Measurements from ENCODE around the gene CLSTN2. TPM values are rescaled to one million over a fixed set of nuclear protein-coding genes. Genes with fewer than 3 reads are reported as not detected.
A peak's percentile ranks its signal among the peaks of the same experiment; 100 is the strongest.

The CLSTN2 gene
- total RNA-seq, 1 donor from 2014 or later = 12.9 TPM

DNA sequence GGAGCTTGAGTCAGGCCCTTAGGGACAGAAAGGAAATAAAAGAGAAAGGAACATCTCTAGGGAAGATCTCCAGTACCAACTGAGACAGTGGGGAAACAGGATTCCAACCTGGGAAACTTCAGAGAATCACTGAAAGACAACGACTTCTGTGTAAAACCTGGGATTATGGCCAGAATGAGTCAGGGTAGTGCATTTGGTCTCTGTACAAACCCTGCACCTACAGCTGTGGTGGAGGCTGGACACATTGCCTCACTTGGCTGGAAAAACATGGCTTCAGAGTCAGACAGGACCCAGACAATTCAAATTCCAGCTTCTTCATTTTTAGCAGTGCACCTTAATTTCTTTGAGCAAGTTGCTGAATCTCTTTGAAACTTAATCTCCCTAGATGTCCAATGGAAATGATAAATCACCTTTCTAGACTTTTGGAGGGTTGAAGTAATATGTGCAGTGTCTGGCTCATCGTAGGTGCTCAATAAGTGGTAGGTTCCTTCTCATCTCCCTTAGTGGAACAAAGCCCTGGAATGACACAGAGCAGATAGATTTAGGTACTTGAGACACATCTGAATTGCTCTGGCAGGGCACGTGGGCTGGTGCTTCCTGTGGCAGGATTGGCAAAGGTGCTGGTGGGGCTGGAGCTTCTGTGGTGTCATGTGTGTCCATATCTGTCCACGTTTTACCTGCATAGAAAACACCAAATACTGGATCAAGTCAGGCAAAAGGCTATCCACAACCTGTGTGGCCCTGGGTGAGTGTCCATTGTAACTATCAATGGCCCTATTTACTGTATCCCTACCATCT, 6.1 kb upstream of the CLSTN2 start:
- no peaks in the 10 kb centered on the region for H3K9me3 Mint-ChIP-seq
- no peaks in the 10 kb centered on the region for H3K36me3 Mint-ChIP-seq

DNA sequence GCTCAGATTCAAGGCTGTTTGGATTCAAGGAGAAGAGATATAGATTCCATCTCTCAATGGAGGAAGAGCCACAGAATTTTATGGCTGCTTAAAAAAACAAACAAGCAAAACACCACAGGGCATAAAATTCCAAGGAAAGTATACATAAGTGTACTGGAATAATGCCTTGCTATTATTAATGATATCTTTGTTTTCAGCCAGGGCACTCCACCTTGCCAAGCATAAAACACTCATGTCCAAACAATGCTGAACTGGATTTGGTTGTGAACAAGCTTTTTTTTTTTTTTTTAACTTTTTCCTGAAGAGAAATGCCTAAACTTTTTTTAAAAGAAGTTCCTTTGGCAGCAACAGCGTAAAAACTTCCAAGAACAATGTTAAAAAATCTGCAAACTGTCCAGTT, 4.8 kb upstream of the CLSTN2 start:
- H3K4me1 Mint-ChIP-seq (ENCODE audit: unreplicated experiment) = no peaks in the 10 kb centered on the region
- H3K36me3 Mint-ChIP-seq = no peaks in the 10 kb centered on the region
- DNase-seq (ENCODE audit: extremely low spot score, unreplicated experiment) = no peak
- no peak overlapping the region for H3K4me3 Mint-ChIP-seq
- H3K27me3 Mint-ChIP-seq = peaks cover 26% of the 10 kb centered on the region
- no peak overlapping the region for H3K27ac Mint-ChIP-seq
- TF ChIP-seq, protein P1, sequence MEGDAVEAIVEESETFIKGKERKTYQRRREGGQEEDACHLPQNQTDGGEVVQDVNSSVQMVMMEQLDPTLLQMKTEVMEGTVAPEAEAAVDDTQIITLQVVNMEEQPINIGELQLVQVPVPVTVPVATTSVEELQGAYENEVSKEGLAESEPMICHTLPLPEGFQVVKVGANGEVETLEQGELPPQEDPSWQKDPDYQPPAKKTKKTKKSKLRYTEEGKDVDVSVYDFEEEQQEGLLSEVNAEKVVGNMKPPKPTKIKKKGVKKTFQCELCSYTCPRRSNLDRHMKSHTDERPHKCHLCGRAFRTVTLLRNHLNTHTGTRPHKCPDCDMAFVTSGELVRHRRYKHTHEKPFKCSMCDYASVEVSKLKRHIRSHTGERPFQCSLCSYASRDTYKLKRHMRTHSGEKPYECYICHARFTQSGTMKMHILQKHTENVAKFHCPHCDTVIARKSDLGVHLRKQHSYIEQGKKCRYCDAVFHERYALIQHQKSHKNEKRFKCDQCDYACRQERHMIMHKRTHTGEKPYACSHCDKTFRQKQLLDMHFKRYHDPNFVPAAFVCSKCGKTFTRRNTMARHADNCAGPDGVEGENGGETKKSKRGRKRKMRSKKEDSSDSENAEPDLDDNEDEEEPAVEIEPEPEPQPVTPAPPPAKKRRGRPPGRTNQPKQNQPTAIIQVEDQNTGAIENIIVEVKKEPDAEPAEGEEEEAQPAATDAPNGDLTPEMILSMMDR (conservative IDR thresholded peaks at IDR 0.05) = no peak
- H3K9me3 Mint-ChIP-seq = no peaks in the 10 kb centered on the region

More for the DNA sequence above, 6.1 kb upstream of the CLSTN2 start:
- H3K27ac Mint-ChIP-seq = no peak overlapping the region
- no peaks in the 10 kb centered on the region for H3K4me1 Mint-ChIP-seq (ENCODE audit: unreplicated experiment)
- TF ChIP-seq, protein P1 (conservative IDR thresholded peaks at IDR 0.05) = no peak
- DNase-seq (ENCODE audit: extremely low spot score, unreplicated experiment) = no peak
- H3K27me3 Mint-ChIP-seq = peaks cover 18% of the 10 kb centered on the region
- no peak overlapping the region for H3K4me3 Mint-ChIP-seq

DNA sequence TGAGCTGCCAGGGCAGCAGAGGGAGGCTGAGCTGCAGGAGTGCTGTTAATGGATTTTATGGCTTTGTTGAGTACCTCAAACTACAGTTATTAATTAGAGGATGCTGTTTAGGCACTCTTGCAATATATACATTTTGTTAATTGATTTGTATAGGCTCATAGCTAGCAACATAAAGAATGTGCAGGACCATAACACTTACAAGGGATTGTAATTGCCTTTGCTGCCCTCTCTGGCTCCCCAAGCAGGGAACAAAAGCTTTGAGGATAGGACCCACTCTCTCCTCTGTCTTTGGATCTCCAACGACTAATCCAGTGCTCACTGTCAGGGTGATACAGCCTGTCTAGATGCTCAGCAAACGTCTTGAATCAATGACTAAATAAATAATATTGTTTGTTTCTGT, 1.2 kb upstream of the CLSTN2 start:
- Mint-ChIP-seq H3K27ac (no peak overlapping the region), H3K9me3 (no peaks in the 10 kb centered on the region), H3K4me3 (peak overlapping the region; percentile 90), H3K36me3 (no peaks in the 10 kb centered on the region), H3K27me3 (peaks cover 45% of the 10 kb centered on the region), H3K4me1 (ENCODE audit: unreplicated experiment) (peaks cover 12% of the 10 kb centered on the region)
- DNase-seq (ENCODE audit: extremely low spot score, unreplicated experiment) = no peak
- TF ChIP-seq, protein P1 (conservative IDR thresholded peaks at IDR 0.05) = no peak

DNA sequence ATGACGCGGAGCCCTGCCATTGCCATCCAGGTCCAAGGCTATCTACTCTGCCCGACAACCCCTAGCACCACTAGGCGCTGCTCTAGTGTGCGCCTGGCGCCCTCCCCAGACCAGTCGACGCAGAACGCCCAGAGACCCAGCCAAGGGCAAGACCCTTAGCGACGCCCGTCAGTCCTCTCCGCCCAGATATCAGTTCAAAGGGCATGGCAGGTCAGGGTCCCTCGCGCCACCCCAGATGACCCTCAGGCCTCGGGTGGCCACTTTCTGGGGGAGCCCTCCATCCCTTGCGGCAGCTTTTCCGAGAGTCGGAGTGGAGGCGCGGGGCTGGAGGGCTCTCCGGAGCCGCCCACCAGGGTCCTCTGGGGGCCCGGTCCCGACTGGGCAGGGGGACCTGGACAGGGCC, 371 bp upstream of the CLSTN2 start:
- Mint-ChIP-seq H3K27ac (no peak overlapping the region), H3K4me3 (peak overlapping the region; percentile 90), H3K27me3 (peaks cover 51% of the 10 kb centered on the region), H3K36me3 (no peaks in the 10 kb centered on the region), H3K9me3 (no peaks in the 10 kb centered on the region), H3K4me1 (ENCODE audit: unreplicated experiment) (peaks cover 12% of the 10 kb centered on the region)
- TF ChIP-seq, protein P1 (conservative IDR thresholded peaks at IDR 0.05) = peak; percentile 68
- DNase-seq (ENCODE audit: extremely low spot score, unreplicated experiment) = peak; percentile 72

DNA sequence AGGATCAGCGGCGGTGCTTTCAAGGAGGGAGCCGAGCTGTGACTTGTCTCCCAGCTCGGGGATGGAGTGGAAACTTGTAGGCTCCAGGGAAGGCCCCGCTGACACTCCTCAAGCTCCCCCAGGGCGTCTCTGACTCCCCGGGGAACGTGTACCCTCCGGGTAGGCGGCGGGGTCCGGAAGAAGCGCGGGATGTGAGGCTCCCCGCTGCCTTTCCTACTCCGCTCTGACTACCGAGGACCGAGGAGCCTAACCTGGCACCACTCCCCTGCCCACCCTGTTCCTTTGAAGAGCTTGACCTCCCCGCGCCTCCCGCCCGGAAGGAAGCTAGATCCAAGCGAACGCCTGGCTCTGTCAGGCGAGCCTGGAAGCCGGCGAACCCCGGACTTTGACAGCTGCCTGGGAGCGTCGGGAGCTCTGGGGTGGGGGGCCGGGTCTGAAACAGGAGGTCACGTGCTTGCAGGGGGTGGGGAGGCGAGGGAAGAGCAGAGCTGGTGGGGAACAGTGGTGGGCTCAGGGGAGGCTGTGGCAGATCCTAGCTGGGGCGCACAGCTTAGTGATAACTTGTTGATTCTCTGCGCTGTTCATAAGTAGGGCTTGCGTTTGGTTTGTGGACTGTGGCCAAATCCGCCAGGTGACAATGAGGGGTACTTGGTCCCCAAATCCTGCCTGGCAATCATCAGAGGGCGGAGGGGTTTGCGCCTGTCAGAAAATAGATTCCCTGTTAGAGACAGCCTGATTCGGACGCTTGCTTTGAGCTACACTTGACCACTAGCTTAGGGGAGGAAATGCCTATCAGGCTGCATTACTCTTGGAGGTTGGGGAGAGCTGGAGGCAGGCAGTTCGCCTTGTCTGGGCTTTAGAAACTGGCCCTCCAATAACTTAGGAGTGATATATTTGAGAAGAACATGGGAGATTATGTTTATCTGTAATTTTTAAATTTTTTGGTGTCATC, 1.2 kb downstream of the CLSTN2 start:
- no peak for DNase-seq (ENCODE audit: extremely low spot score, unreplicated experiment)
- peak overlapping the region; percentile 89 for H3K4me3 Mint-ChIP-seq
- H3K27me3 Mint-ChIP-seq = peaks cover 54% of the 10 kb centered on the region
- H3K27ac Mint-ChIP-seq = no peak overlapping the region
- H3K9me3 Mint-ChIP-seq = no peaks in the 10 kb centered on the region
- TF ChIP-seq, protein P1 (conservative IDR thresholded peaks at IDR 0.05) = no peak
- no peaks in the 10 kb centered on the region for H3K36me3 Mint-ChIP-seq
- peaks cover 12% of the 10 kb centered on the region for H3K4me1 Mint-ChIP-seq (ENCODE audit: unreplicated experiment)
